Parathyroid adenoma (tissue), 2 donors: ENCODE data around the gene PLCH1.
A peak's percentile ranks its signal among the peaks of the same experiment; 100 is the strongest.

Experiments
- H2AFZ ChIP-seq: fragments of 300-600 bp; sonication (generic); one replicate; pipeline ENCODE4 v1.7.0; 2017; ENCODE audit warnings: antibody characterized with exemption, mild to moderate bottlenecking
- H3K27ac ChIP-seq: fragments of 300-600 bp; sonication (generic); one replicate; pipeline ENCODE4 v1.7.0; 2017
- H3K27me3 ChIP-seq: fragments of 300-600 bp; sonication (generic); one replicate; pipeline ENCODE4 v1.7.0; 2017; ENCODE audit warnings: low read length; ENCODE audit not compliant: control insufficient read depth, insufficient read depth
- H3K36me3 ChIP-seq: fragments of 300-600 bp; sonication (generic); one replicate; pipeline ENCODE4 v1.7.0; 2017; ENCODE audit warnings: low read length; ENCODE audit not compliant: control insufficient read depth, insufficient read depth
- H3K4me1 ChIP-seq: fragments of 300-600 bp; sonication (generic); one replicate; pipeline ENCODE4 v1.7.0; 2017; ENCODE audit warnings: control low read depth
- H3K4me2 ChIP-seq: fragments of 300-600 bp; sonication (generic); one replicate; pipeline ENCODE4 v1.7.0; 2017; ENCODE audit warnings: low read length
- H3K4me3 ChIP-seq: fragments of 300-600 bp; sonication (generic); one replicate; pipeline ENCODE4 v1.7.0; 2017; ENCODE audit warnings: low read depth, low read length
- H3K79me2 ChIP-seq: fragments of 300-600 bp; sonication (generic); one replicate; pipeline ENCODE4 v1.7.0; 2017; ENCODE audit warnings: control low read depth
- H3K9ac ChIP-seq: fragments of 300-600 bp; sonication (generic); one replicate; pipeline ENCODE4 v1.7.0; 2017; ENCODE audit warnings: mild to moderate bottlenecking
- H3K9me3 ChIP-seq: fragments of 300-600 bp; sonication (generic); one replicate; pipeline ENCODE4 v1.7.0; 2017; ENCODE audit warnings: low read length; ENCODE audit not compliant: control insufficient read depth
- TF ChIP-seq, protein P1 (sequence below): fragments of 300-600 bp; sonication (generic); IDR thresholded peaks from one replicate; pipeline ENCODE4 v1.7.0; 2017; ENCODE audit warnings: antibody characterized with exemption, mild to moderate bottlenecking
- donor health status: primary hyperparathyroidism.

Gene PLCH1

GRCh38 chr3:155411500-155412223 lies 333.2 kb downstream of the PLCH1 start:
- no peaks in the 10 kb centered on the region for H3K27me3 ChIP-seq
- TF ChIP-seq, protein P1, sequence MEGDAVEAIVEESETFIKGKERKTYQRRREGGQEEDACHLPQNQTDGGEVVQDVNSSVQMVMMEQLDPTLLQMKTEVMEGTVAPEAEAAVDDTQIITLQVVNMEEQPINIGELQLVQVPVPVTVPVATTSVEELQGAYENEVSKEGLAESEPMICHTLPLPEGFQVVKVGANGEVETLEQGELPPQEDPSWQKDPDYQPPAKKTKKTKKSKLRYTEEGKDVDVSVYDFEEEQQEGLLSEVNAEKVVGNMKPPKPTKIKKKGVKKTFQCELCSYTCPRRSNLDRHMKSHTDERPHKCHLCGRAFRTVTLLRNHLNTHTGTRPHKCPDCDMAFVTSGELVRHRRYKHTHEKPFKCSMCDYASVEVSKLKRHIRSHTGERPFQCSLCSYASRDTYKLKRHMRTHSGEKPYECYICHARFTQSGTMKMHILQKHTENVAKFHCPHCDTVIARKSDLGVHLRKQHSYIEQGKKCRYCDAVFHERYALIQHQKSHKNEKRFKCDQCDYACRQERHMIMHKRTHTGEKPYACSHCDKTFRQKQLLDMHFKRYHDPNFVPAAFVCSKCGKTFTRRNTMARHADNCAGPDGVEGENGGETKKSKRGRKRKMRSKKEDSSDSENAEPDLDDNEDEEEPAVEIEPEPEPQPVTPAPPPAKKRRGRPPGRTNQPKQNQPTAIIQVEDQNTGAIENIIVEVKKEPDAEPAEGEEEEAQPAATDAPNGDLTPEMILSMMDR: no peak
- no peaks in the 10 kb centered on the region for H3K9me3 ChIP-seq
- H3K27ac ChIP-seq: no peak overlapping the region
- no peaks in the 10 kb centered on the region for H3K36me3 ChIP-seq
- H3K4me3 ChIP-seq: no peak overlapping the region
- H2AFZ ChIP-seq: no peak overlapping the region
- H3K79me2 ChIP-seq: no peaks in the 10 kb centered on the region
- no peak overlapping the region for H3K4me2 ChIP-seq
- no peak overlapping the region for H3K9ac ChIP-seq
- H3K4me1 ChIP-seq: no peaks in the 10 kb centered on the region

GRCh38 chr3:155409336-155409735 lies 335.5 kb downstream of the PLCH1 start:
- no peaks in the 10 kb centered on the region for H3K27me3 ChIP-seq
- peak overlapping the region; percentile 69 for H2AFZ ChIP-seq
- no peak overlapping the region for H3K27ac ChIP-seq
- no peaks in the 10 kb centered on the region for H3K36me3 ChIP-seq
- TF ChIP-seq, protein P1: no peak
- no peaks in the 10 kb centered on the region for H3K9me3 ChIP-seq
- no peaks in the 10 kb centered on the region for H3K4me1 ChIP-seq
- no peaks in the 10 kb centered on the region for H3K79me2 ChIP-seq
- no peak overlapping the region for H3K4me3 ChIP-seq
- H3K9ac ChIP-seq: no peak overlapping the region
- no peak overlapping the region for H3K4me2 ChIP-seq

DNA sequence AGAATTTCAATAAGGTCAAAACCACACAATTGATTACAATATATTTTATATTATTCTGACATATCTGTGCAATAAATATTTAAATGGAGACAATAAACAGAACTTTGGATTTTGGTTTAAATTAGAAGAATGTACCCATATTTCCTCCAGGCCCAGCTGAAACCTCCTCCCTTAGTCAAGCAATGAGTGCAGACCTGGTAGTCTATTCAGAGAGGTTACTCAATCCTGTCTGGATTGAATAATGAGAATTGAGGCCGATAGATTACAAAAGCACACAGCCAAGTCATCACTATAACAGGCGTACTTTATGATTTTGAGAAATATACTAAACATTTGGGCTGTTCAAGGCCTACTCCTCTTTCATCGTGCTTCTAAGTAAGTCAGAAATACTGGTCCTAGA lies 336.9 kb downstream of the PLCH1 start:
- H3K4me1 ChIP-seq: no peaks in the 10 kb centered on the region
- H3K9ac ChIP-seq: no peak overlapping the region
- no peak overlapping the region for H2AFZ ChIP-seq
- no peak overlapping the region for H3K4me2 ChIP-seq
- no peak overlapping the region for H3K27ac ChIP-seq
- TF ChIP-seq, protein P1: no peak
- H3K27me3 ChIP-seq: no peaks in the 10 kb centered on the region
- no peaks in the 10 kb centered on the region for H3K36me3 ChIP-seq
- H3K79me2 ChIP-seq: no peaks in the 10 kb centered on the region
- no peaks in the 10 kb centered on the region for H3K9me3 ChIP-seq
- H3K4me3 ChIP-seq: no peak overlapping the region

GRCh38 chr3:155407331-155407730 lies 337.5 kb downstream of the PLCH1 start:
- Histone ChIP-seq H3K4me1 (no peaks in the 10 kb centered on the region), H3K36me3 (no peaks in the 10 kb centered on the region), H3K79me2 (no peaks in the 10 kb centered on the region), H3K27ac (no peak overlapping the region), H3K4me2 (no peak overlapping the region), H3K9me3 (no peaks in the 10 kb centered on the region), H3K9ac (no peak overlapping the region), H3K4me3 (no peak overlapping the region), H2AFZ (no peak overlapping the region), H3K27me3 (no peaks in the 10 kb centered on the region)
- TF ChIP-seq, protein P1: no peak

DNA sequence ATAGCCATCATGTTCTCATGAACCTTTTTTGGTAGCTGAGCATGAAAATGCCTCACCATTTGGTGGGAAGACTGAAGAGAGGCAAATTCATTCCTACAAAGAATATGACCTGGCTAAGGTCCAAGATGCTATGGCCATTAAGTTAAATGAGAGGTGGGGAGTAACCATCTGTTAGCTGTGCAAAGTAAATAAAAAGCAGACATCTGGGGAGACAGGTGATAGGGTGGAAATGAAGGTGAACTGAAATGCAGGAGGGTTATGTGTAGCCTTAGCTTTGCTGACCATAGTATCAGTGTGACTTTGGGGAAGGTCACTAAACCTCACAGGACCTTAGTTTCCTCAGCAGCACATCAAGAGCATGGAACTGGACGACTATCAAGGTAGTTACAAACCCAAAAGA lies 340.4 kb downstream of the PLCH1 start:
- Histone ChIP-seq H3K4me1 (no peaks in the 10 kb centered on the region), H3K79me2 (no peaks in the 10 kb centered on the region), H2AFZ (no peak overlapping the region), H3K36me3 (no peaks in the 10 kb centered on the region), H3K27ac (no peak overlapping the region), H3K4me2 (no peak overlapping the region), H3K4me3 (no peak overlapping the region), H3K9me3 (no peaks in the 10 kb centered on the region), H3K9ac (no peak overlapping the region), H3K27me3 (no peaks in the 10 kb centered on the region)
- TF ChIP-seq, protein P1: no peak
